SK-N-SH (cell line): ENCODE results near the gene OSBPL8. TPM values are rescaled to one million over a fixed set of nuclear protein-coding genes. Genes with fewer than 3 reads are reported as not detected.

Experiments
- CTCF ChIA-PET: fragments of 300-600, 350-600 bp; formaldehyde crosslinking; extraction: SDS; loops from one replicate; lab custom pipeline; 2021; lab: Yijun Ruan, JAX
- POLR2A ChIA-PET: fragments of 350-600 bp; sonication (Branson Sonifier 250); formaldehyde crosslinking; extraction: SDS; loops from one replicate; lab custom pipeline; 2020; ENCODE audit warnings: antibody characterized with exemption, inconsistent platforms; lab: Yijun Ruan, JAX
- DNase-seq: peaks from one replicate; pipeline ENCODE4 v3.0.0; 2012
- H2AFZ ChIP-seq: fragments of 200-600 bp; sonication (generic); 2 replicates; pipeline ENCODE4 v1.8.1; 2016; ENCODE audit warnings: antibody characterized with exemption, mild to moderate bottlenecking, low read depth
- H3F3A ChIP-seq: fragments of 200-600 bp; sonication (generic); replicated peaks from 2 replicates; pipeline ENCODE3; 2016; ENCODE audit warnings: antibody characterized with exemption, mild to moderate bottlenecking; ENCODE audit not compliant: insufficient read depth
- H3K27ac ChIP-seq, 2 experiments: fragments of 200-500 bp in 1 of 2; fragments of 200-600 bp in 1 of 2; sonication (Bioruptor generic) in 1 of 2; sonication (generic), shearing (Covaris generic) in 1 of 2; 2 replicates each; pipeline versions ENCODE4 v1.5.1 to v1.6.1; 2014 to 2016; ENCODE audit warnings: low read depth in 2 of 2, inconsistent platforms in 1 of 2, low read length in 1 of 2, mild to moderate bottlenecking in 1 of 2, mixed read lengths in 1 of 2
- H3K27me3 ChIP-seq: fragments of 200-600 bp; sonication (generic), shearing (Covaris generic); 2 replicates; pipeline ENCODE4 v1.6.1; 2016; ENCODE audit warnings: mixed run types; ENCODE audit not compliant: insufficient read depth
- H3K36me3 ChIP-seq, 2 experiments: fragments of 200-500 bp in 1 of 2; fragments of 200-600 bp in 1 of 2; sonication (Bioruptor generic) in 1 of 2; sonication (generic) in 1 of 2; replicated peaks in 1 of 2; 2 replicates each; pipeline versions ENCODE3 to v1.5.1; 2014 to 2016; ENCODE audit warnings: low read length in 1 of 2, mild to moderate bottlenecking in 1 of 2; ENCODE audit not compliant: insufficient read depth in 2 of 2, control insufficient read depth in 1 of 2
- H3K4me1 ChIP-seq, 2 experiments: fragments of 200-500 bp in 1 of 2; fragments of 200-600 bp in 1 of 2; sonication (Bioruptor generic) in 1 of 2; sonication (generic), shearing (Covaris generic) in 1 of 2; 2 replicates each; pipeline versions ENCODE4 v1.5.1 to v1.6.1; 2014 to 2016; ENCODE audit warnings: low read depth in 1 of 2, low read length in 1 of 2, mixed run types in 1 of 2; ENCODE audit not compliant: insufficient read depth in 2 of 2, control insufficient read depth in 1 of 2
- H3K4me2 ChIP-seq: fragments of 200-600 bp; sonication (generic), shearing (Covaris generic); 2 replicates; pipeline ENCODE4 v1.6.1; 2017; ENCODE audit warnings: mixed run types
- H3K4me3 ChIP-seq, 2 experiments: fragments of 200-500 bp in 1 of 2; fragments of 200-600 bp in 1 of 2; sonication (Bioruptor generic) in 1 of 2; sonication (generic), shearing (Covaris generic) in 1 of 2; 2 replicates each; pipeline versions ENCODE4 v1.5.1 to v1.8.1; 2014 to 2016; ENCODE audit warnings: low read depth in 2 of 2, inconsistent platforms in 1 of 2, low read length in 1 of 2, mild to moderate bottlenecking in 1 of 2, mixed read lengths in 1 of 2, moderate library complexity in 1 of 2
- H3K79me2 ChIP-seq: fragments of 200-600 bp; sonication (generic); 2 replicates; pipeline ENCODE4 v1.8.1; 2017; ENCODE audit warnings: mild to moderate bottlenecking; ENCODE audit not compliant: insufficient read depth
- H3K9ac ChIP-seq: fragments of 200-600 bp; sonication (generic); 2 replicates; pipeline ENCODE4 v1.6.1; 2017; ENCODE audit warnings: mixed run types
- H3K9me2 ChIP-seq: fragments of 200-600 bp; sonication (generic); 2 replicates; pipeline ENCODE4 v1.6.1; 2017; ENCODE audit warnings: mixed run types
- H3K9me3 ChIP-seq: fragments of 200-600 bp; sonication (generic); 2 replicates; pipeline ENCODE4 v1.6.1; 2017; ENCODE audit warnings: mixed run types, mild to moderate bottlenecking, moderate library complexity
- H4K20me1 ChIP-seq: fragments of 200-600 bp; sonication (generic); 2 replicates; pipeline ENCODE4 v1.6.1; 2017; ENCODE audit warnings: mild to moderate bottlenecking, mixed run types; ENCODE audit not compliant: insufficient read depth
- ELF1 ChIP-seq: IDR thresholded peaks from 2 replicates; pipeline ENCODE4 v1.4.0; 2012
- EP300 ChIP-seq, 2 experiments: IDR thresholded peaks; 2 replicates each; pipeline versions ENCODE4 v1.4.0 to v1.6.1; 2012; ENCODE audit warnings: borderline replicate concordance in 1 of 2, low read depth in 1 of 2, low read length in 1 of 2
- FOSL2 ChIP-seq: IDR thresholded peaks from 2 replicates; pipeline ENCODE4 v1.4.0; 2012; ENCODE audit warnings: low read depth, mild to moderate bottlenecking, moderate library complexity, borderline replicate concordance
- JUND ChIP-seq: IDR thresholded peaks from 2 replicates; pipeline ENCODE4 v1.4.0; 2012
- MEF2A ChIP-seq: IDR thresholded peaks from 2 replicates; pipeline ENCODE4 v1.4.0; 2012; ENCODE audit warnings: low read depth, borderline replicate concordance
- NFIC ChIP-seq: IDR thresholded peaks from 2 replicates; pipeline ENCODE4 v1.4.0; 2012; ENCODE audit warnings: borderline replicate concordance
- POLR2AphosphoS5 ChIP-seq: IDR thresholded peaks from 2 replicates; pipeline ENCODE4 v1.6.1; 2012; ENCODE audit warnings: low read depth, low read length
- RXRA ChIP-seq: IDR thresholded peaks from 2 replicates; pipeline ENCODE4 v1.4.0; 2012; ENCODE audit warnings: low read depth, mild to moderate bottlenecking, borderline replicate concordance
- TEAD4 ChIP-seq: IDR thresholded peaks from 2 replicates; pipeline ENCODE4 v1.4.0; 2012; ENCODE audit warnings: mild to moderate bottlenecking, borderline replicate concordance; ENCODE audit not compliant: insufficient read depth
- WGBS: methylation state at CpG from one replicate; pipeline ENCODE4 v1.1.6; 2017; ENCODE audit warnings: low lambda C conversion rate; 5-methylcytosine and 5-hydroxymethylcytosine counted together
- polyA plus RNA-seq, 3 experiments: library from polyadenylated mRNA; depleted of rRNA; stranded (reverse); fragments of >200 nt; gene quantifications; 2 replicates each; pipeline ENCODE4 v1.2.3, GENCODE V29; 2012
- TF ChIP-seq, protein P1 (sequence below): fragments of 200-600 bp; sonication (generic); IDR thresholded peaks from 2 replicates; pipeline ENCODE4 v1.6.1; 2017; ENCODE audit warnings: antibody characterized with exemption, mild to moderate bottlenecking, moderate library complexity
- TF ChIP-seq, protein P2 (sequence below): fragments of 150-350 bp; IDR thresholded peaks from 2 replicates; pipeline ENCODE4 v1.6.1; 2017; ENCODE audit warnings: antibody characterized with exemption, low read length, low read depth, borderline replicate concordance
- TF ChIP-seq, protein P3 (sequence below): IDR thresholded peaks from 2 replicates; pipeline ENCODE4; 2012
- TF ChIP-seq, protein P4 (sequence below): IDR thresholded peaks from 2 replicates; pipeline ENCODE4 v1.6.1; 2012; ENCODE audit warnings: mild to moderate bottlenecking, low read depth, low read length, moderate library complexity
- TF ChIP-seq, protein P5 (sequence below): IDR thresholded peaks from 2 replicates; pipeline ENCODE4 v1.4.0; 2012; ENCODE audit warnings: low read depth, borderline replicate concordance

OSBPL8 gene
- polyA plus RNA-seq, 1 of the 3 experiments (the other 2 are of a cell fraction) = 10.6 TPM

DNA sequence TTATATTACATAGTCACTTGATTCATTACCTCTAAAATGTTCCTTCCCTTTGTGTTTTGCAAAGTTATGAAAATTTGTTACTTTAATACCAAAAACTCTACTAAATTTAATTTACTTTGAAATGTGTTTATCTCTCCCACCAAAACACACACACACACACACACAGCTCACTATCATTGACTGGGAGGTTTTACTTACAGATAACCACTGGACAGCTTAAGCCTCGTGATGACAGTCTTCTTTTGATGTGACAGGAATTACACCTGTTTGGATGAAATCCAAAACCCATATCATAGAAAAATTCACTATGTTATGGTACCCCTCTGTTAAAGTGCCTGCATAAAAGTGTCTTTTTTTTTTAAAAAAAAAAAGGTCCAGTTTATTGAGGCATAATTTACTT is 227.0 kb downstream of the OSBPL8 start (continued):
- TF ChIP-seq, protein P1, sequence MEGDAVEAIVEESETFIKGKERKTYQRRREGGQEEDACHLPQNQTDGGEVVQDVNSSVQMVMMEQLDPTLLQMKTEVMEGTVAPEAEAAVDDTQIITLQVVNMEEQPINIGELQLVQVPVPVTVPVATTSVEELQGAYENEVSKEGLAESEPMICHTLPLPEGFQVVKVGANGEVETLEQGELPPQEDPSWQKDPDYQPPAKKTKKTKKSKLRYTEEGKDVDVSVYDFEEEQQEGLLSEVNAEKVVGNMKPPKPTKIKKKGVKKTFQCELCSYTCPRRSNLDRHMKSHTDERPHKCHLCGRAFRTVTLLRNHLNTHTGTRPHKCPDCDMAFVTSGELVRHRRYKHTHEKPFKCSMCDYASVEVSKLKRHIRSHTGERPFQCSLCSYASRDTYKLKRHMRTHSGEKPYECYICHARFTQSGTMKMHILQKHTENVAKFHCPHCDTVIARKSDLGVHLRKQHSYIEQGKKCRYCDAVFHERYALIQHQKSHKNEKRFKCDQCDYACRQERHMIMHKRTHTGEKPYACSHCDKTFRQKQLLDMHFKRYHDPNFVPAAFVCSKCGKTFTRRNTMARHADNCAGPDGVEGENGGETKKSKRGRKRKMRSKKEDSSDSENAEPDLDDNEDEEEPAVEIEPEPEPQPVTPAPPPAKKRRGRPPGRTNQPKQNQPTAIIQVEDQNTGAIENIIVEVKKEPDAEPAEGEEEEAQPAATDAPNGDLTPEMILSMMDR = no peak
- no peak for TF ChIP-seq JUND

DNA sequence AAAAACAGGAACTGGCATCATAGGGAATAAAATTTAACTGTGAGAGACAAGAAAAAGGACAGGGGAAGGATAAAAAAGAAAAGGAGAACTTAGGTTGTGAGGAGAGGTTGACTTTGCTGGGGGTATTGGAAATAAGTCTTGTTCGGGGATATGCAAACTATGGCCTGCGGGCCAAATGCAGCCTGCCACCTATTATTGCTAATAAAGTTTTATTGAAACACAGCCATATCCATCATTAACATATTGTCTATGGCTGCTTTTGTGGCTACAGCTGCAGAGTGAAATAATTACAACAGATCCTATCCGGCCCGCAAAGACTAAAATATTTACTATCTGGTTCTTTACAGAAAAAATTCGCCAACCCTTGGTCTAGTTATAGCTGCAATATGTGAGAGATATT is 230.0 kb downstream of the OSBPL8 start:
- no peak overlapping the region for H2AFZ ChIP-seq
- 94% methylated on average over 5 of the region's 5 CpGs for WGBS
- peak overlapping the region; percentile 73 to 79; a peak in 3 of 4 replicates for H3K27ac ChIP-seq
- no peaks in the 10 kb centered on the region for H3K79me2 ChIP-seq
- H3K36me3 ChIP-seq = no peaks in the 10 kb centered on the region
- H3K4me2 ChIP-seq = no peak overlapping the region
- H3K9me2 ChIP-seq = no peaks in the 10 kb centered on the region
- POLR2A ChIA-PET = no interaction called here
- H3K4me3 ChIP-seq = no peak overlapping the region
- no peaks in the 10 kb centered on the region for H4K20me1 ChIP-seq
- TF ChIP-seq JUND (no peak), ELF1 (no peak), RXRA (no peak; the same call in 1 of the 2 replicates)
- H3K9me3 ChIP-seq = no peaks in the 10 kb centered on the region; the same call in 1 of the 2 replicates
- H3K4me1 ChIP-seq = no peaks in the 10 kb centered on the region
- H3K9ac ChIP-seq = no peak overlapping the region
- DNase-seq = no peak
- CTCF ChIA-PET = interaction anchor here (0.9 kb wide), 1 partner anchor 18 kb away, joined by 3 read pairs; no protein-coding TSS in a partner anchor
- peaks cover 29% of the 10 kb centered on the region for H3F3A ChIP-seq
- H3K27me3 ChIP-seq = no peaks in the 10 kb centered on the region

DNA sequence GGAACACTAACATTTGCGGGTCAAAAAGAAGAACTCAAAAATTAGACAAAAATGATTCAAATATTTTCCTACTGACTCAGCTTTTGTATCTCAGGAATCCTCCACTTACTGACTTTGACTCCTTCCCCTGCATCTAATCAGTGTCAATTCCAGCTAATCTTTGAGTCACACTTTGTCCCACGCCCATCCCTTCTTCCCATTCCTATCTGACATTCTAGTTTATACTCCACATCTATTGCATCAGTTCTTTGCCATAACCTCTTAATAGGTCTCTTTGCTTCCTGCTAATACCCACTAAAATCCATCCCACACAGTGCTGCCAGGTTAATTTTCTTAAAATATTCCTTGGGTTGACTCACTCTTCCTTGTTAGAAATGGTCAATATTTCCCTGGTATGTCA is 230.4 kb downstream of the OSBPL8 start:
- DNase-seq = no peak
- POLR2A ChIA-PET = no interaction called here
- CTCF ChIA-PET = interaction anchor here (0.9 kb wide), 1 partner anchor 19 kb away, joined by 3 read pairs; no protein-coding TSS in a partner anchor
- H3K4me2 ChIP-seq = peak overlapping the region; percentile 11; the same call in 1 of the 2 replicates
- H3F3A ChIP-seq = peaks cover 29% of the 10 kb centered on the region
- peak overlapping the region; percentile 77 to 79; a peak in 3 of 4 replicates for H3K27ac ChIP-seq
- no peaks in the 10 kb centered on the region for H3K9me2 ChIP-seq
- no peaks in the 10 kb centered on the region for H3K79me2 ChIP-seq
- no peaks in the 10 kb centered on the region for H4K20me1 ChIP-seq
- H3K4me1 ChIP-seq = no peaks in the 10 kb centered on the region
- 12% methylated on average over 2 of the region's 2 CpGs for WGBS
- no peak overlapping the region for H3K4me3 ChIP-seq
- H3K27me3 ChIP-seq = no peaks in the 10 kb centered on the region
- no peaks in the 10 kb centered on the region for H3K36me3 ChIP-seq
- no peaks in the 10 kb centered on the region; the same call in 1 of the 2 replicates for H3K9me3 ChIP-seq
- H3K9ac ChIP-seq = no peak overlapping the region; the same call in 1 of the 2 replicates
- H2AFZ ChIP-seq = no peak overlapping the region
- peak; percentile 82 for TF ChIP-seq TEAD4
- TF ChIP-seq, protein P2, sequence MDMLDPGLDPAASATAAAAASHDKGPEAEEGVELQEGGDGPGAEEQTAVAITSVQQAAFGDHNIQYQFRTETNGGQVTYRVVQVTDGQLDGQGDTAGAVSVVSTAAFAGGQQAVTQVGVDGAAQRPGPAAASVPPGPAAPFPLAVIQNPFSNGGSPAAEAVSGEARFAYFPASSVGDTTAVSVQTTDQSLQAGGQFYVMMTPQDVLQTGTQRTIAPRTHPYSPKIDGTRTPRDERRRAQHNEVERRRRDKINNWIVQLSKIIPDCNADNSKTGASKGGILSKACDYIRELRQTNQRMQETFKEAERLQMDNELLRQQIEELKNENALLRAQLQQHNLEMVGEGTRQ = no peak
- TF ChIP-seq, protein P3, sequence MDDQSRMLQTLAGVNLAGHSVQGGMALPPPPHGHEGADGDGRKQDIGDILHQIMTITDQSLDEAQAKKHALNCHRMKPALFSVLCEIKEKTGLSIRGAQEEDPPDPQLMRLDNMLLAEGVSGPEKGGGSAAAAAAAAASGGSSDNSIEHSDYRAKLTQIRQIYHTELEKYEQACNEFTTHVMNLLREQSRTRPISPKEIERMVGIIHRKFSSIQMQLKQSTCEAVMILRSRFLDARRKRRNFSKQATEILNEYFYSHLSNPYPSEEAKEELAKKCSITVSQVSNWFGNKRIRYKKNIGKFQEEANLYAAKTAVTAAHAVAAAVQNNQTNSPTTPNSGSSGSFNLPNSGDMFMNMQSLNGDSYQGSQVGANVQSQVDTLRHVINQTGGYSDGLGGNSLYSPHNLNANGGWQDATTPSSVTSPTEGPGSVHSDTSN = peak; percentile 87
- TF ChIP-seq, protein P4, sequence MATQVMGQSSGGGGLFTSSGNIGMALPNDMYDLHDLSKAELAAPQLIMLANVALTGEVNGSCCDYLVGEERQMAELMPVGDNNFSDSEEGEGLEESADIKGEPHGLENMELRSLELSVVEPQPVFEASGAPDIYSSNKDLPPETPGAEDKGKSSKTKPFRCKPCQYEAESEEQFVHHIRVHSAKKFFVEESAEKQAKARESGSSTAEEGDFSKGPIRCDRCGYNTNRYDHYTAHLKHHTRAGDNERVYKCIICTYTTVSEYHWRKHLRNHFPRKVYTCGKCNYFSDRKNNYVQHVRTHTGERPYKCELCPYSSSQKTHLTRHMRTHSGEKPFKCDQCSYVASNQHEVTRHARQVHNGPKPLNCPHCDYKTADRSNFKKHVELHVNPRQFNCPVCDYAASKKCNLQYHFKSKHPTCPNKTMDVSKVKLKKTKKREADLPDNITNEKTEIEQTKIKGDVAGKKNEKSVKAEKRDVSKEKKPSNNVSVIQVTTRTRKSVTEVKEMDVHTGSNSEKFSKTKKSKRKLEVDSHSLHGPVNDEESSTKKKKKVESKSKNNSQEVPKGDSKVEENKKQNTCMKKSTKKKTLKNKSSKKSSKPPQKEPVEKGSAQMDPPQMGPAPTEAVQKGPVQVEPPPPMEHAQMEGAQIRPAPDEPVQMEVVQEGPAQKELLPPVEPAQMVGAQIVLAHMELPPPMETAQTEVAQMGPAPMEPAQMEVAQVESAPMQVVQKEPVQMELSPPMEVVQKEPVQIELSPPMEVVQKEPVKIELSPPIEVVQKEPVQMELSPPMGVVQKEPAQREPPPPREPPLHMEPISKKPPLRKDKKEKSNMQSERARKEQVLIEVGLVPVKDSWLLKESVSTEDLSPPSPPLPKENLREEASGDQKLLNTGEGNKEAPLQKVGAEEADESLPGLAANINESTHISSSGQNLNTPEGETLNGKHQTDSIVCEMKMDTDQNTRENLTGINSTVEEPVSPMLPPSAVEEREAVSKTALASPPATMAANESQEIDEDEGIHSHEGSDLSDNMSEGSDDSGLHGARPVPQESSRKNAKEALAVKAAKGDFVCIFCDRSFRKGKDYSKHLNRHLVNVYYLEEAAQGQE = no peak
- peak; percentile 41; the same call in 1 of the 2 replicates for TF ChIP-seq NFIC
- peak; percentile 30 to 77; a peak in 3 of 4 replicates for TF ChIP-seq EP300 (IDR thresholded peaks at IDR 0.05; ENCODE audit: borderline replicate concordance in 1 of 2, low read depth in 1 of 2, low read length in 1 of 2)
- TF ChIP-seq POLR2AphosphoS5 = peak; percentile 40; the same call in 1 of the 2 replicates
- TF ChIP-seq, protein P5, sequence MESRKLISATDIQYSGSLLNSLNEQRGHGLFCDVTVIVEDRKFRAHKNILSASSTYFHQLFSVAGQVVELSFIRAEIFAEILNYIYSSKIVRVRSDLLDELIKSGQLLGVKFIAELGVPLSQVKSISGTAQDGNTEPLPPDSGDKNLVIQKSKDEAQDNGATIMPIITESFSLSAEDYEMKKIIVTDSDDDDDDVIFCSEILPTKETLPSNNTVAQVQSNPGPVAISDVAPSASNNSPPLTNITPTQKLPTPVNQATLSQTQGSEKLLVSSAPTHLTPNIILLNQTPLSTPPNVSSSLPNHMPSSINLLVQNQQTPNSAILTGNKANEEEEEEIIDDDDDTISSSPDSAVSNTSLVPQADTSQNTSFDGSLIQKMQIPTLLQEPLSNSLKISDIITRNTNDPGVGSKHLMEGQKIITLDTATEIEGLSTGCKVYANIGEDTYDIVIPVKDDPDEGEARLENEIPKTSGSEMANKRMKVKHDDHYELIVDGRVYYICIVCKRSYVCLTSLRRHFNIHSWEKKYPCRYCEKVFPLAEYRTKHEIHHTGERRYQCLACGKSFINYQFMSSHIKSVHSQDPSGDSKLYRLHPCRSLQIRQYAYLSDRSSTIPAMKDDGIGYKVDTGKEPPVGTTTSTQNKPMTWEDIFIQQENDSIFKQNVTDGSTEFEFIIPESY = no peak
- TF ChIP-seq MEF2A = peak; percentile 42; the same call in 1 of the 2 replicates
- peak; percentile 66 for TF ChIP-seq FOSL2
